Loucy (cell line): ENCODE results near the gene APBB1.

Experiments
- EZH2phosphoT487 ChIP-seq: fragments of 200-600 bp; IDR thresholded peaks from 2 replicates; pipeline ENCODE4 v1.6.1; 2018; ENCODE audit warnings: antibody characterized with exemption, mild to moderate bottlenecking, moderate library complexity, borderline replicate concordance
- TF ChIP-seq, protein P1 (sequence below): fragments of 200-600 bp; sonication (generic); conservative IDR thresholded peaks from 2 replicates; pipeline ENCODE4 v1.5.1; 2014; ENCODE audit warnings: mild to moderate bottlenecking, antibody characterized with exemption, low read length

DNA sequence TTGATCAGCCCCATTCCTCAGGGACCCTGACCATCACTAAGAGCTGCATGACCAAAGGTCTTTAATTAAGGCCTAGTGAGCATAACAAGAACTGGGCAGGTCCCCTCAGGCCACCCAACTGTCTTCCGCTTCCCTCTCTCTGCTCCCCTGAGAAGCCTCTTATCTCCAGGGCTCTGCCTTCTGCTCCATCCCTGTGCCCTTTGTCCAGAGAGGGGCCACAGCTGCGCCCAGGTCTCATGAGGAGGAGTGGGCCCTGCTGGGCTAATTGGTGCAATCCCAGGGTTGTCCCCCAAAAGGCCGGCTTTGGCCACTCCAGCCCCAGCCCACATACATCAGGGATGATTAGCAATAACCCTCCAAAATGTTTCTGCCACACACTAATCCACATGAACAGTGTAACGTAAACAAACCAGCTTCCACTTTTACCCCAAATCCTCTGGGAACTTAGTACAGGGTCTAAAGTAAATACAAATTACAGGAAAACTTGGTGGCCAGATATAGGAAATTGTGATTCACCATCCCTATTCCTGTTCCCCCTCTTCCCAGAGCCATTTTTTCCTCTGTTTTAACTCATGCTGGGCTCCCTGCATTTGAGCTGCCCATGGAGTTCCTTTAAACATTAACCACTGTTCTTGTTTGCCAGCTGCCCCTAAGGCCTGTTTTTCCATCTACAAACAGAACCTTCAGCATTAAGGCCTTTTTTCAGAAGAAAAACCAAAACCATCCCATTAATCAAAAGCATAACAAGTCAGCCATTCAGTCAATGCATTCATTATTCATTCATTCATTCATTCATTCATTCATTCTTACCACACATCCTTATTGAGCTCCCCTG is 64.0 kb downstream of the APBB1 start:
- TF ChIP-seq, protein P1, sequence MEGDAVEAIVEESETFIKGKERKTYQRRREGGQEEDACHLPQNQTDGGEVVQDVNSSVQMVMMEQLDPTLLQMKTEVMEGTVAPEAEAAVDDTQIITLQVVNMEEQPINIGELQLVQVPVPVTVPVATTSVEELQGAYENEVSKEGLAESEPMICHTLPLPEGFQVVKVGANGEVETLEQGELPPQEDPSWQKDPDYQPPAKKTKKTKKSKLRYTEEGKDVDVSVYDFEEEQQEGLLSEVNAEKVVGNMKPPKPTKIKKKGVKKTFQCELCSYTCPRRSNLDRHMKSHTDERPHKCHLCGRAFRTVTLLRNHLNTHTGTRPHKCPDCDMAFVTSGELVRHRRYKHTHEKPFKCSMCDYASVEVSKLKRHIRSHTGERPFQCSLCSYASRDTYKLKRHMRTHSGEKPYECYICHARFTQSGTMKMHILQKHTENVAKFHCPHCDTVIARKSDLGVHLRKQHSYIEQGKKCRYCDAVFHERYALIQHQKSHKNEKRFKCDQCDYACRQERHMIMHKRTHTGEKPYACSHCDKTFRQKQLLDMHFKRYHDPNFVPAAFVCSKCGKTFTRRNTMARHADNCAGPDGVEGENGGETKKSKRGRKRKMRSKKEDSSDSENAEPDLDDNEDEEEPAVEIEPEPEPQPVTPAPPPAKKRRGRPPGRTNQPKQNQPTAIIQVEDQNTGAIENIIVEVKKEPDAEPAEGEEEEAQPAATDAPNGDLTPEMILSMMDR: no peak
- no peak for TF ChIP-seq EZH2phosphoT487
